K562 (cell line): ENCODE results near the gene NRG3. TPM values are rescaled to one million over a fixed set of nuclear protein-coding genes. Genes with fewer than 3 reads are reported as not detected.

Experiments
- BCLAF1 ChIP-seq, 2 experiments: fragments of 450-650 bp in 1 of 2; IDR thresholded peaks; 2 replicates each; pipeline ENCODE4 v1.6.1; 2011 to 2017; ENCODE audit warnings: low read depth in 2 of 2, antibody characterized with exemption in 1 of 2, borderline replicate concordance in 1 of 2, low read length in 1 of 2, mild to moderate bottlenecking in 1 of 2, mixed read lengths in 1 of 2; ENCODE audit not compliant: control insufficient read depth in 1 of 2
- E2F6 ChIP-seq, 2 experiments: IDR thresholded peaks; 2 replicates each; pipeline ENCODE4 v1.6.1; 2011; ENCODE audit warnings: borderline replicate concordance in 1 of 2, control low read depth in 1 of 2, low read depth in 1 of 2, low read length in 1 of 2, mild to moderate bottlenecking in 1 of 2, mixed read lengths in 1 of 2, moderate library complexity in 1 of 2; ENCODE audit not compliant: insufficient read depth in 1 of 2, insufficient read length in 1 of 2, poor library complexity in 1 of 2, severe bottlenecking in 1 of 2; ENCODE audit errors: extremely low read depth in 1 of 2
- KLF13 ChIP-seq: fragments of 450-650 bp; IDR thresholded peaks from 2 replicates; pipeline ENCODE4 v1.6.1; 2016; ENCODE audit warnings: missing genetic modification characterization, low read depth, mild to moderate bottlenecking, missing compliant biosample characterization, moderate library complexity, borderline replicate concordance
- NR2F6 ChIP-seq: fragments of 450-650 bp; formaldehyde crosslinking; IDR thresholded peaks from 2 replicates; pipeline ENCODE4 v1.4.0; 2020; ENCODE audit warnings: mild to moderate bottlenecking
- TFE3 ChIP-seq: fragments of 450-650 bp; formaldehyde crosslinking; IDR thresholded peaks from 2 replicates; pipeline ENCODE4 v1.4.0; 2020; ENCODE audit warnings: mild to moderate bottlenecking, mixed read lengths
- polyA plus RNA-seq, 8 experiments: library from polyadenylated mRNA; depleted of rRNA in 4 of 8; stranded (reverse) in 5 of 8; unstranded in 3 of 8; fragments of >200 nt; fragmentation: Nextera tagmentation in 2 of 8; fragmentation: Illumina TruSeq in 1 of 8; extraction: Ambion mirVana in 2 of 8; extraction: Trizol in 1 of 8; gene quantifications; 2 replicates each; pipeline versions ENCODE4 v1.2.1 to v1.2.3, GENCODE V29; 2011 to 2014; ENCODE audit warnings: inconsistent platforms in 1 of 8, missing spikeins in 1 of 8
- total RNA-seq, 7 experiments: library from RNA; depleted of rRNA in 6 of 7; stranded (reverse); fragments of >200 nt in 6 of 7; fragmentation: Illumina TruSeq in 2 of 7; extraction: Trizol in 2 of 7; gene quantifications; 2 replicates each; pipeline versions ENCODE4 v1.2.1 to v1.2.3, GENCODE V29; 2011 to 2021; ENCODE audit warnings: low replicate concordance in 1 of 7

Gene NRG3
- total and polyA plus RNA-seq, 9 of the 15 experiments (the other 6 are each of a cell fraction or from before 2014, with no cell fraction given), result not detected

- TF ChIP-seq TFE3 (CRISPR knock-in tag), result no peak
- no peak for TF ChIP-seq NR2F6
- no peak for TF ChIP-seq BCLAF1 (IDR thresholded peaks at IDR 0.05; ENCODE audit: borderline replicate concordance in 1 of 2, control insufficient read depth in 1 of 2, low read depth in 2 of 2, low read length in 1 of 2)
- TF ChIP-seq E2F6 (IDR thresholded peaks at IDR 0.05; ENCODE audit: borderline replicate concordance in 1 of 2, extremely low read depth in 1 of 2, insufficient read depth in 1 of 2, insufficient read length in 1 of 2, low read depth in 1 of 2, low read length in 1 of 2, poor library complexity in 1 of 2, severe bottlenecking in 1 of 2), result no peak
- no peak for TF ChIP-seq KLF13 (tag)
- TF ChIP-seq, all 486 proteins: peak for 0
Measured at GRCh38 chr10:82027711-82028110, 152.7 kb downstream of the NRG3 start (continued).
